GM10248 (cell line): ENCODE results near the gene USP2.

Experiments
- CTCF ChIA-PET: fragments of 300-600 bp; sonication (Branson Sonifier 250); formaldehyde crosslinking; extraction: SDS; loops from one replicate; lab custom pipeline; 2021; ENCODE audit warnings: antibody characterized with exemption; lab: Yijun Ruan, JAX
- POLR2A ChIA-PET: fragments of 350-650 bp; sonication (Branson Sonifier 250); formaldehyde crosslinking; extraction: SDS; loops from one replicate; lab custom pipeline; 2020; ENCODE audit warnings: antibody characterized with exemption; lab: Yijun Ruan, JAX
- DNase-seq: peaks from one replicate; pipeline ENCODE4 v3.0.0; 2012; ENCODE audit errors: extremely low spot score
- CTCF ChIP-seq: IDR thresholded peaks from 2 replicates; pipeline ENCODE4 v1.5.1; 2012; ENCODE audit warnings: mild to moderate bottlenecking, low read depth; ENCODE audit errors: extremely low read depth, missing control alignments, control extremely low read depth

USP2 gene

GRCh38 chr11:119351232-119351631 lies 30.3 kb downstream of the USP2 start:
- ChIA-PET CTCF (interaction anchor here (0.8 to 4.5 kb wide), 3 partner anchors 13 to 124 kb away, joined by 3 to 43 read pairs (median 3); no protein-coding TSS in a partner anchor), POLR2A (no interaction called here)
- no peak for DNase-seq
- TF ChIP-seq CTCF: no peak

DNA sequence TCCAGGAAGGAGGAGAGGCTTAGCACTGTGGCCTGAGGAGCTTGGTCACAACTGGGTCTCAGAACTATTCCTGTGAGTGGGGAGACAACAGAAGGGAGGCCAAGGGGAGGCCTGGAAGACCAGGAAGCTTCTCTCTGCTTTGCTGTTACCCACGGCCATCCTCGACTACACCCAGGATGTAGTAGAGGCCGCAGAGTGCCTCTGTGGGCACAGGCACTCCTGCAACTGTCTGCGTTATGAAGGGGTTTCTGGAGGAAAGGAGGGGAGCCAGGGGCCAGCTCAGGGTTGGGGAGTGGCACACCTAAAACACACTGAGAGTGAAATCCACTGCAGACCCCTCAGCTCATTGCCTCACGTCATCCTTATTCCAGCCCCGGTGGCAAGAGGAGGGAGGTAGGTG lies 31.2 kb downstream of the USP2 start:
- no peak for TF ChIP-seq CTCF
- CTCF ChIA-PET: interaction anchor here (0.8 to 4.5 kb wide), 7 partner anchors 12 to 125 kb away, joined by 3 to 43 read pairs (median 3); no protein-coding TSS in a partner anchor
- POLR2A ChIA-PET: no interaction called here
- DNase-seq: no peak

DNA sequence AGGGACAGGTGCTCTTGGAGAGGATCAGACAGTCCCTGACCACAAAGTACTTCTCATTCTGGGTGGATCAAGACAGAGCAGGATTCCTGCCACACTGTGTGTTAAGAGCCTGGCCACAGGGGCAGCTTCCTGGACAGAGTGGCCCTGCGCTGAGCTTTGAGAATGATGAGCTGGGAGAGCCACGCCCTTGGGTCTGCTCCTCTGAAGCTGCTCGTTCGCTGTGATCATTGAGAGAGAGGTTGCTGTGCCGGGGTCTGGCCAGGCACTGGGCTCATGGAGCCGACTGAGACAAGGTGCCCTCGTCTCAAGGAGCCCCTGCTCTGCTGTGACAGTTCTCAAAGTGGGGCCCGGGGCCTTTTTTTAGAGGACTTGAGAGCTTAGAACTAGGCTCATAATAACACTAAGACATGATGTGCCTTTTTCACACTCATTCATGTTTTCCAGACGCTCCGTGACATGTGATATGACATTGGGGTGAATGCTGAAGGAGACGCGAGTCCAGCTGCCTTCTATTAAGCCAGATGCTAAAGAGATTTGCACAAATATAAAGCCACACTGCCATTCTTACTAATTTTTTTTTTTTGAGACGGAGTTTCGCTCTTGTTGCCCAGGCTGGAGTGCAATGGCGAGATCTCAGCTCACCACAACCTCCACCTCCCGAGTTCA lies 33.4 kb downstream of the USP2 start:
- no peak for DNase-seq
- ChIA-PET POLR2A (no interaction called here), CTCF (interaction anchor here (1.3 to 6.4 kb wide), 7 partner anchors 8 to 760 kb away, joined by 3 to 44 read pairs (median 11); no protein-coding TSS in a partner anchor)
- TF ChIP-seq CTCF: no peak

DNA sequence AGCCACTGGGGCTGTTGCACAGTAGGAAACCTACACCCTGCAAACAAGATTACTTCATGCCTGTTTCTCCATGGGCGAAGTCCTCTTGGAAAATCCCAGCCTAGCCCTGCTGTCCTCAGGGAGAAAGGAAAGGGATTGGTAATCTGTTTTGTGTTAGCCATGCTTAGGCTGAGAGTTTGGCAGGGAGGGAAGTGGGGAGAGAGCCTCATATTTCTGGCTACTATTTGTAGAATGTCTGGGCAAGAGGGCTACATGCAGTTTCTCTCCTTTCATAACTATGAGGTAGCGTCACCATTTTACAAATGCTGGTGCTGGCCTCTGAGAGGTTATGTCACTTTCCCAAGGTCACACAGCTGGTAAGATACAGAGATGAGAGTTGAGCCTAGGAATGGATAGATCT lies 34.2 kb downstream of the USP2 start:
- POLR2A ChIA-PET: no interaction called here
- no peak for TF ChIP-seq CTCF
- CTCF ChIA-PET: interaction anchor here (0.8 to 6.4 kb wide), 7 partner anchors 9 to 133 kb away, joined by 3 to 44 read pairs (median 11); no protein-coding TSS in a partner anchor
- DNase-seq: no peak

GRCh38 chr11:119346605-119347004 lies 34.9 kb downstream of the USP2 start, which contains the start of gene MFRP:
Gene MFRP (minus strand): TSS chr11:119346705. CDS start chr11:119346513, 192 bp downstream.
- no peak for TF ChIP-seq CTCF
- POLR2A ChIA-PET: no interaction called here
- no peak for DNase-seq
- CTCF ChIA-PET: interaction anchor here (0.8 to 6.4 kb wide), 4 partner anchors 8 to 134 kb away, joined by 3 to 44 read pairs (median 9); no protein-coding TSS in a partner anchor

DNA sequence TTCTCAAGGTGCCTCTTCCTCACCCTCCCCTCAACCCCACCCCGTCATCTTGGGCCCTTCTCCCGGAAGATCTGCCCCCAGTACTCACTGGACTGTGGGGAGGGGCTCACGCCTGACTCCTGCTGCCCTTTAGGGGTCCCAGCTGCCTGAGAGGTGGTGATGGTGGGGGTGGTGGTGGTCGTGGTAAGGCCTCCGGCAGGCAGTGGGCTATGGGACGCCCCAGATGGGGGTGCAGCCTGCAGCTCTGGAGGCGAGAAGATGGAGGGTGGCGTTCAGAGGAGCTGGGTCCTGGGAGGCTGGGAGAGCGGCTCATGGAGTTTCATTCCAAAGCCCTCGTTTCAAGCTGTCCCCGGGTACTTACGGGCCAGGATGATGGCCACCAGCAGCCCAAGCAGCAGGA lies 35.8 kb downstream of the USP2 start:
- POLR2A ChIA-PET: no interaction called here
- DNase-seq: no peak
- no peak for TF ChIP-seq CTCF
- CTCF ChIA-PET: interaction anchor here (2.7 to 6.4 kb wide), 3 partner anchors 10 to 29 kb away, joined by 8 to 44 read pairs (median 35); no protein-coding TSS in a partner anchor
